HG03575 (cell line): ENCODE data around the gene DOCK3.
"Not testable (repeated sequence)": the region's sequence is repeated elsewhere in the genome, so short reads cannot be mapped to it uniquely, and the experiment has no call there.

ENCODE experiments used
- ATAC-seq: cut with Tn5 transposase; IDR thresholded peaks from one replicate; pipeline ENCODE4 v1.9.1; 2021; ENCODE audit not compliant: unreplicated experiment, insufficient number of reproducible peaks, low FRiP score; ENCODE audit errors: extremely low read depth

The DOCK3 gene

GRCh38 chr3:51384055-51384725 lies 709.5 kb downstream of the DOCK3 start:
- no peak for ATAC-seq

- ATAC-seq, result peak; percentile 71
These were observed 710.2 kb downstream of the DOCK3 start, which contains the start of gene MANF for GRCh38 chr3:51384726-51385473. Gene MANF (plus strand): TSS chr3:51385291. CDS start chr3:51385343, 52 bp downstream.

GRCh38 chr3:51385621-51386091 lies 710.9 kb downstream of the DOCK3 start:
- no peak for ATAC-seq

- no peak for ATAC-seq
These were observed 711.6 kb downstream of the DOCK3 start for GRCh38 chr3:51386159-51386851.

GRCh38 chr3:51386852-51387229 lies 712.1 kb downstream of the DOCK3 start:
- no peak for ATAC-seq

- ATAC-seq, result not testable (repeated sequence)
These were observed 712.6 kb downstream of the DOCK3 start for GRCh38 chr3:51387281-51387680.

- no peak for ATAC-seq
These were observed 713.7 kb downstream of the DOCK3 start for GRCh38 chr3:51388286-51389029.

GRCh38 chr3:51389423-51390183 lies 714.9 kb downstream of the DOCK3 start:
- ATAC-seq, result no peak

- peak; percentile 4 for ATAC-seq
These were observed 715.7 kb downstream of the DOCK3 start for GRCh38 chr3:51390246-51391074.

- peak; percentile 74 for ATAC-seq
These were observed 716.4 kb downstream of the DOCK3 start, which contains the start of gene RBM15B for GRCh38 chr3:51391075-51391565. Gene RBM15B (plus strand): TSS chr3:51391285. CDS start chr3:51391400, 115 bp downstream.

- ATAC-seq, result no peak
These were observed 717.0 kb downstream of the DOCK3 start for GRCh38 chr3:51391566-51392354.

- no peak for ATAC-seq
These were observed 717.8 kb downstream of the DOCK3 start for GRCh38 chr3:51392355-51393133.

- no peak for ATAC-seq
These were observed 718.4 kb downstream of the DOCK3 start for GRCh38 chr3:51393134-51393495.

GRCh38 chr3:51393564-51393963 lies 718.8 kb downstream of the DOCK3 start:
- ATAC-seq, result no peak

- no peak for ATAC-seq
These were observed 719.8 kb downstream of the DOCK3 start for GRCh38 chr3:51394541-51394940.
